GM12891 (cell line): Measurements from ENCODE around the gene CD163. TPM values are rescaled to one million over a fixed set of nuclear protein-coding genes. Genes with fewer than 3 reads are reported as not detected.
"Not testable (repeated sequence)": the region's sequence is repeated elsewhere in the genome, so short reads cannot be mapped to it uniquely, and the experiment has no call there.

Experiments used
- DNase-seq: peaks from one replicate; pipeline ENCODE4 v3.0.0; 2011; ENCODE audit warnings: low spot score; ENCODE audit not compliant: insufficient read length
- FAIRE-seq: peaks from 2 replicates; lab custom pipeline; 2011; peaks lifted over from hg19 to GRCh38; lab: Jason Lieb, UNC
- PAX5 ChIP-seq: IDR thresholded peaks from 2 replicates; pipeline ENCODE4 v1.6.1; 2011; ENCODE audit warnings: low read length, moderate library complexity, mild to moderate bottlenecking; ENCODE audit not compliant: insufficient read depth, severe bottlenecking
- POLR2A ChIP-seq: IDR thresholded peaks from 2 replicates; pipeline ENCODE4 v1.6.1; 2011; ENCODE audit warnings: low read depth, low read length, control low read depth
- POLR2AphosphoS5 ChIP-seq: IDR thresholded peaks from 2 replicates; pipeline ENCODE4 v1.6.1; 2011; ENCODE audit warnings: low read depth, low read length, control low read depth
- POU2F2 ChIP-seq: IDR thresholded peaks from 2 replicates; pipeline ENCODE4 v1.6.1; 2011; ENCODE audit warnings: low read depth, mild to moderate bottlenecking, control low read depth, low read length, moderate library complexity
- SPI1 ChIP-seq: IDR thresholded peaks from 2 replicates; pipeline ENCODE4 v1.6.1; 2011; ENCODE audit warnings: low read depth, low read length, control low read depth
- TAF1 ChIP-seq: IDR thresholded peaks from 2 replicates; pipeline ENCODE4 v1.6.1; 2011; ENCODE audit warnings: low read depth, low read length, control low read depth
- polyA plus RNA-seq: library from polyadenylated mRNA; unstranded; fragments of >200 nt; gene quantifications from one replicate; pipeline ENCODE4 v1.2.1, GENCODE V29; 2012; ENCODE audit warnings: low read depth, missing spikeins, inconsistent platforms; ENCODE audit not compliant: missing spikeins

CD163 gene
- not detected for polyA plus RNA-seq

DNA sequence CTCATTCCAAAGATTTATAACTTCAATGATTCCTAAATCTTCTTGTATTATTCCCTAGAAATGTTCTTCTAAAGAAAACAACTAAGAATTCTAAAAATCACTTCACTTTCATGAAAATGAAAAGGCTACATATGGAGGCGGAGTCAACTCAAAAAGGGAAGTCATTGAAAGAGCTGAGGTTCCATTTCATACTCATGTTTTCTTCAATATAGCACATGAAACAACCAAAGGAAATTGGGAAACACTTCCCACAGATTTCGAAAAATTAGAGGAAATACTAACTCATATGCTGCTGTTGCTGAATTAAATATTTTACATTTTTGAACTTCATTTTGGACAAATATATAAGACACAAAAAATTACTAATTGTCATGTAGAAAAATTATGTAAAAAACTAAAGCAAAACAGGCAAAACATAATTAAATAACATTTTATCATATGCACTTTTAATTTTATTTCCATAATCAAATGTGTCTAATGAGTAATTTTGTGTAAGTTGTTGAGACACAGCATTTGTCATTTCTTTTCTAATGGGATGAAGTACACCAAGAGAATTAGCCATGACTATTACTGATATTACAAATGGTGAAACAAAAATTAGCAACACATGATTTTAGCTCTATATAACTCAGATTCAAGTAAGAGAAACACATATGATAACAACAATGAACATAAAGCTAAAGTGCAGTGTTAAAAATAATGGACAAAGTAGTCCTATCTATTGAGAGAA is at the start of gene CD163:
CD163 (minus strand) TSS at position 92 of the 730 bp plus-strand sequence; CDS start at position 5, 87 bp downstream.
- no peak for DNase-seq
- no peak for TF ChIP-seq POU2F2
- no peak for FAIRE-seq

GRCh38 chr12:7542813-7543212 is 39.2 kb upstream of the CD163 start:
- no peak for FAIRE-seq
- TF ChIP-seq POLR2A (no peak), PAX5 (no peak), TAF1 (no peak), SPI1 (no peak), POU2F2 (no peak), POLR2AphosphoS5 (no peak)
- DNase-seq, result no peak

GRCh38 chr12:7542046-7542445 is 38.5 kb upstream of the CD163 start:
- FAIRE-seq (no peak), DNase-seq (no peak)

DNA sequence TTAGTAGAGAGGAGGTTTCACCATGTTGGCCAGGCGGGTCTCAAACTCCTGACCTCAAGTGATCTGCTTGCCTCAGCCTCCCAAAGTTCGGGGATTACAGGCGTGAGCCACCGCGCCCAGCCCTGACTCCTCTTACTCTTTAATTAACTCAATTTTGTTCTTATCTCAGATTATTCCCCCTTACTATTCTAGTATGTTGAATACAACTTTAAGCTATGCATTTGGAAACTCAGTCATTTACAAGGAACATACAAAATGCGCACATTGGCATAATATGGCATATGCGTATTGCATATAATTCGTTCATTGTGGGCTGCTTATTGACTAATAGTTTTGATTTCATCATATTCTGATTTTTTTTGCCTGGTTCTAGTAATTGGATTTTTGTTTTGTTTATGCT is 10.8 kb upstream of the CD163 start:
- no peak for TF ChIP-seq POU2F2
- TF ChIP-seq POLR2A, result no peak
- TF ChIP-seq POLR2AphosphoS5, result no peak
- no peak for TF ChIP-seq PAX5
- no peak for TF ChIP-seq TAF1
- no peak for TF ChIP-seq SPI1
- DNase-seq (no peak), FAIRE-seq (no peak)

More at GRCh38 chr12:7542046-7542445, 38.5 kb upstream of the CD163 start:
- TF ChIP-seq PAX5, result no peak
- no peak for TF ChIP-seq POLR2AphosphoS5

DNA sequence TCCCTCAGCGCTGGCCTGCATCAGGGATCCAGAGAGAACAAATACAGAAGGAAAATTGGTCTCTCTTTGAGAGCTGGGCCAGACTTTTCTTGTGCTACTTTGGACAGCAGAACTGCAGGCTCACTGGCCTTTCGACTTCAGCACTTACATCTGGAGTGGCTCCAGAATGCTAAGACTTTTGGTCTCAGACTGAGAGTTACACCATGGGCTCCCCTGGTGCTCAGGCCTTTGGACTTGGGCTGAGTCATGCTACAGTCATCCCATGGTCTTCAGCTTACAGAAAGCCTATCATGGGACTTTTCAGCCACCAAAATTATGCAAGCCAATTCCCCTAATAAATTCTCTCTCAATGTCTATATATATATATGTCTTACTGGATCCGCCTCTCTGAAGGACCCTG is 9.0 kb upstream of the CD163 start:
- no peak for TF ChIP-seq PAX5
- TF ChIP-seq POLR2A, result no peak
- no peak for TF ChIP-seq SPI1
- TF ChIP-seq POLR2AphosphoS5, result no peak
- no peak for TF ChIP-seq POU2F2
- TF ChIP-seq TAF1, result no peak
- no peak for DNase-seq

GRCh38 chr12:7509793-7510470 is 6.4 kb upstream of the CD163 start:
- not testable (repeated sequence) for FAIRE-seq, DNase-seq

More for the DNA sequence above, 9.0 kb upstream of the CD163 start:
- no peak for FAIRE-seq

- FAIRE-seq, result no peak
- TF ChIP-seq POLR2A (no peak), SPI1 (no peak), POU2F2 (no peak), TAF1 (no peak), PAX5 (no peak), POLR2AphosphoS5 (no peak)
- no peak for DNase-seq
Measured at GRCh38 chr12:7502612-7503011, 965 bp downstream of the CD163 start.

DNA sequence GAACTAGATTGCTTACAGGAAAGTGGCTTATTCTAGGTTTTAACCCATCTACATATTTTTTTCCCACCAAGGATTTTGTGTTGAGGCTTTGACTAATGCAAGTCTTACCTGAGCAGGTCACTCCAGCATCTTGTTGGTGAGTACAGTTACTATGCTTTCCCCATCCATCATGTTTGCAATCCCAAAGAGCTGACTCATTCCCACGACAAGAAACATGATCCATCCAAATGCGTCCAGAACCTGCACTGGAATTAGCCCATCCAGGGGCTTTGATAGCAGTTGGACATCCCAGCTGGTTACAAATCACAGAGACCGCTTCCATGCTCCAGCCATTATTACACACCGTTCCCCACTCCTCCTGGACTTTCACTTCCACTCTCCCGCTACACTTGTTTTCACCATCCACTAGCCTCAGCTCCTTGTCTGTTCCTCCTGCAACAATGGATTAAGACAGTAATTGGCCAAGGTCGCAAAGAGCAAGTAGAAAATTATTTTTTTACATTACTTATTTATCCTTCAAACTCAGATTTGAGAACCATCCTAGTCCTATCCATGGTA is 2.5 kb downstream of the CD163 start:
- no peak for DNase-seq

GRCh38 chr12:7499636-7500035 is 3.9 kb downstream of the CD163 start:
- TF ChIP-seq SPI1, result no peak
- TF ChIP-seq POU2F2, result no peak
- no peak for TF ChIP-seq PAX5
- no peak for TF ChIP-seq POLR2AphosphoS5
- no peak for DNase-seq
- no peak for FAIRE-seq

More for the DNA sequence above, 2.5 kb downstream of the CD163 start:
- no peak for FAIRE-seq
- TF ChIP-seq PAX5 (no peak), SPI1 (no peak), POLR2A (no peak)

DNA sequence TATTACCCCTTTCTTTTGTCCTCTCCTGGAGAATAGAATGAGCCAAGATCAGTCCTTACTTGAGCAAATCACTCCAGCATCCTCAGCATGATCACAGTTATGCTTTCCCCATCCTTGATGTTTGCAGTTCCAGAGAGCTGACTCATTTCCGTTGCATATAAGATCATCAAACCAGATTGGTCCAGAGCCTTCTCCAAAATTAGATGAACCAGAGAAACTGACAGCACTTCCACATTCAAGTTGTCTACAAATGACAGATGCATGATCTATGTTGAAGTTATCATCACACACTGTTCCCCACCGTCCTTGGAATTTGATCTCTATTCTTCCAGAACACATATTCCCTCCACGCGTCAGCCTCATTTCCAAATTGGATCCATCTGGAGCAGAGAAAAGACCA is 4.8 kb downstream of the CD163 start:
- FAIRE-seq (no peak), DNase-seq (no peak)
- TF ChIP-seq POLR2A, result no peak
- TF ChIP-seq POU2F2, result no peak
- TF ChIP-seq TAF1, result no peak
- TF ChIP-seq SPI1, result no peak
- TF ChIP-seq POLR2AphosphoS5, result no peak
- TF ChIP-seq PAX5, result no peak
